GM18498 (cell line): Measurements from ENCODE around the gene RABEPK.
"Not testable (repeated sequence)": the region's sequence is repeated elsewhere in the genome, so short reads cannot be mapped to it uniquely, and the experiment has no call there.

ENCODE experiments used
- ATAC-seq: cut with Tn5 transposase; IDR thresholded peaks from one replicate; pipeline ENCODE4 v1.9.1; 2021; ENCODE audit warnings: mild to moderate bottlenecking, moderate library complexity; ENCODE audit not compliant: unreplicated experiment

The RABEPK gene

DNA sequence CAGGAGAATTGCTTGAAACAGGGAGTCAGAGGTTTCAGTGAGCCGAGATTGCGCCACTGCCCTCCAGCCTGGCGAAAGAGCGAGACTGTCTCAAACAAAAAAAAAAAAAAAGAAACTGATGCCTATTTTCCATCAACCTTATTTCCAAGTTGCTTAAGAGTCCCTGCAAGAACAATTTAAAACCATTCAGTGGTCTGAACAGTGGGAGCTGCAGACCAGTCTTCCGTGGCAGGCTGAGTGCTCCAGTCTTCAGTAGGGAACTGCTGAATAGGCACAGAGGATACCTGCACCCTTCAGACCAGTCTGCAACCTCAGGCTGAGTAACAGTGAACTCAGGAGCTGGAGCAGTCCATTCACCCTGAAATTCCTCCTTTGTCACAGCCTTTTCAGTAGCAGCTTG lies 5.9 kb upstream of the RABEPK start:
- ATAC-seq, result not testable (repeated sequence)

DNA sequence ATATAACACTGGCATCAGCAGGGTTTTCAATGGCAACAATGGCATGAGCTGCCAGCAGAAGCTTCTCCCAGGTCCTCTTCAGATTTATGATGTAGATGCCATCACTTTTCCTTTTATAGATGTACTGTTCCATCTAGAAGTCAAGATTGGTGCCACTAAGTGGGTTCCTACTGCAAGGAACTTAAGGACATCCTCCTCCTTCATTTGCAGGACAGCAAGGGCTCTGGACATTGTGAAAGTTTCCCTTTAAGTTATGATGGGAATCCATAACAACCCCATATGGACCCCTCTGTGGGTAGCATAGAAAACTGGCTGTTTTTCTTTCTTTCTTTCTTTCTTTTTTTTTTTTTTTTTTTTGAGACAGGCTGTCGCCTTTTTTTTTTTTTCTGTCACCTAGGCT lies 4.8 kb upstream of the RABEPK start:
- ATAC-seq, result not testable (repeated sequence)

GRCh38 chr9:125202846-125203618 lies 2.7 kb downstream of the RABEPK start:
- ATAC-seq, result no peak

- no peak for ATAC-seq
These were observed 4.1 kb downstream of the RABEPK start for GRCh38 chr9:125204477-125204876.

DNA sequence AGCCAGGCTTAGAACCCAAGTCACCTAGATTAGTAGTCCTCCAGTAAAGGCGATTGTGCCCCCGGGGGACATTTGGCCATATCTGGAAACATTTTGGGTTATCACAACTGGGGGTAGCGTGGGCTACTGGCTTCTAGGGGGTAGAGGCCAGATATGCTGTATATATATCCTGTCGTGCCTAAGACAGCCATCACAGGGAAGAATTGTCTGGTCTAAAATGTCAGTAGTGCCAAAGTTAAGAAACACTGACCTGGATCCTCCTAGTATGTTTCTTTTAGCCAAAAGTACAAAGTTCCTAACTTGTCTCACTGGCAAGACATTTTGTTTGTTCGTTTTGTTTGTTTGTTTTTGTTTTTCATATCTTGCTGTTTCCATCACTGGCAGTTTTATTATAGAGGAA lies 13.8 kb downstream of the RABEPK start:
- no peak for ATAC-seq

DNA sequence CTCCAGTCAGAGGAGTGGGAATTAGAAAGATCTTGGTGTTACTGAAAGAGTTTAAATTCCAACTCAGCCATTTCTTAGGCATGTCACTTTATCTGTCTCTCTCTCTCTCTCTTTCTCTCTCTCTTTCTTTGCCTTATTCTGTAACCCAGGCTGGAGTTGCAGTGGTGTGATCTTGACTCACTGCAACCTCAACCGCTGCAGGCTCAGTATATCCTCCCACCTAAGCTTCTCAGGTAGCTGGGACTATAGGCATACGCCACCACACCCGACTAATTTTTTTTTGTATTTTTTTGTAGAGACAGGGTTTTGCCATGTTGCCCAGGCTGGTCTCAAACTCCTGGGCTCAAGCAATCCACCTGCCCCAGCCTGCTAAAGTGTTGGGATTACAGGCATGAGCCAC lies 18.3 kb downstream of the RABEPK start:
- no peak for ATAC-seq

DNA sequence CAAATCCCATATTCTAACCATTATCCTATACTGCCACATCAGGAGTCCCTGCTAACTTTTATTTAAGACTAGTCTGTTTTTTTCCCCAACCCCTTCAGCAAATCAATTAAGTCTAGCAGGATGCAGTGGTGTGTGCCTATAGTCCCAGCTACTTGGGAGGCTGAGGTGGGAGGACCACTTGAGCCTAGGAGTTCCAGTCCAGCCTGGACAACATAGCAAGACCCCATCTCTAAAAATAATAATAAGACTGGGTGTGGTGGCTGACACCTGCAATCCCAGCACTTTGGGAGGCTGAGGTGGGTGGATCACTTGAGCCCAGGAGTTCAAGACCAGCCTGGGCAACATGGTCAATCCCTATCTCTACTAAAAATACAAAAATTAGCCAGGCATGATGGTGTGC lies 24.5 kb downstream of the RABEPK start:
- not testable (repeated sequence) for ATAC-seq

- ATAC-seq, result no peak
These were observed 27.4 kb downstream of the RABEPK start for GRCh38 chr9:125227761-125228160.

DNA sequence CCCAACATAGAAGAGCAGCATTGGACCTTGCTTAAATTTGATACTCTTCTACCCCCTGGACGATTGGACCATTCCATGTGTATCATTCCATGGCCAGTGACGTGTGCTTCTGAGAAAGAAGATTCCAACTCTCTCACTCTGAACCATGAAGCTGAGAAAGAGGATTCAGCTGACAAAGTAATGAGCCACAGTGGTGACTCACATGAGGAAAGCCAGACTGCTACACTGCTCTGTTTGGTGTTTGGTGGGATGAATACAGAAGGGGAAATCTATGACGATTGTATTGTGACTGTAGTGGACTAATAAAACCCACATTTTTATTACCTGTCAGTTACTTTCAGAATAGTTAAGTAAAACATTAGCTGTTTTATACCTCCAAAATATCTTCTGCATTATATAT lies 33.3 kb downstream of the RABEPK start:
- ATAC-seq, result no peak

DNA sequence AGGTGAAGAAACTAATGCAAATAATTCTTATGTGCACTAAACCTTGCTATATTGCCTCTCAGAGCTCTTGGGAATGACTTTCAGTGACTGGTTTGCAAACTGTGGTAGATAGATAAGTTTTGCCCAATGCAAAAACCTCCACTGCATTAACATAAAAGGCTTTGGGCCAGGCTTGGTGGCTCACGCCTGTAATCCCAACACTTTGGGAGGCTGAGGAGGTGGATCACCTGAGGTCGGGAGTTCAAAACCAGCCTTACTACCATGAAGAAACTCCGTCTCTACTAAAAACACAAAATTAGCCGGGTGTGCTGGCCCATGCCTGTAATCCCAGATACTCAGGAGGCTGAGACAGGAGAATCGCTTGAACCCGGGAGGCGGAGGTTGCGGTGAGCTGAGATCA lies 33.8 kb downstream of the RABEPK start:
- ATAC-seq, result not testable (repeated sequence)

GRCh38 chr9:125235804-125236519 lies 35.6 kb downstream of the RABEPK start:
- no peak for ATAC-seq

DNA sequence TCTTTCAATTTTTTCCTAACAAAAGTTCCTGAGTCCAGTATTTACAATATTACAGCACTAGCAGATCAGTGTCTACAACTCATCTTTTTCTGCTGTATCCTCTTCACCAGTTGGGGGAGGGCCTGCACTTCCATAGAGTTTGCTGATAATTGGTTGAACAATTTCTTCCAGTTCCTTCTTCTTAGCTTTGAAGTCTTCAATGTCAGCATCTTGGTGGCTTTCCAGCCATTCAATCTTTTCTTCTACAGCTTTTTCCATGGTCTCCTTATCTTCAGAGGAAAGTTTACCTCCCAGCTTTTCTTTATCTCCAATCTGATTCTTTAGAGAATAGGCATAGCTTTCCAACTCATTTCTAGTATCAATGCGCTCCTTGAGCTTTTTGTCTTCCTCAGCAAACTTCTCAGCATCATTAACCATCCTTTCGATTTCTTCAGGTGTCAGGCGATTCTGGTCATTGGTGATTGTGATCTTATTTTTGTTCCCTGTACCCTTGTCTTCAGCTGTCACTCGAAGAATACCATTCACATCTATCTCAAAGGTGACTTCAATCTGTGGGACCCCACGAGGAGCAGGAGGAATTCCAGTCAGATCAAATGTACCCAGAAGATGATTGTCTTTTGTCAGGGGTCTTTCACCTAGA lies 36.3 kb downstream of the RABEPK start:
- ATAC-seq, result not testable (repeated sequence)

- ATAC-seq, result no peak
These were observed 38.0 kb downstream of the RABEPK start for GRCh38 chr9:125238127-125238914.

DNA sequence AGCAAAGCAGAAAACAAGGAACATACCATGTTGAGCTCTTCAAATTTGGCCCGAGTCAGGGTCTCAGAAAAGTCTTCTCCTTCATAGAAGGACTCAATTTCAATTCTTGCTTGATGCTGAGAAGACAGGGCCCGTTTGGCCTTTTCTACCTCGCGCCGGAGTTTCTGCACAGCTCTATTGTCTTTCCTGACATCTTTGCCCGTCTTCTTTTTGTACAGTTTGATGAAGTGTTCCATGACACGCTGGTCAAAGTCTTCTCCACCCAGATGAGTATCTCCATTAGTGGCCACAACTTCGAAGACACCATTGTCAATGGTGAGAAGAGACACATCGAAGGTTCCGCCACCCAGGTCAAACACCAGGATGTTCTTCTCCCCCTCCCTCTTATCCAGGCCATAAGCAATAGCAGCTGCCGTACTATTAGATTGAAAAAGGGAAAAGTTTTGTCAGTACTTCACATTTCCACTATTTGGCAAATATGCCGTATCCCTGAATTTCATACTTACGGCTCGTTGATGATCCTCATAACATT lies 38.6 kb downstream of the RABEPK start:
- no peak for ATAC-seq

DNA sequence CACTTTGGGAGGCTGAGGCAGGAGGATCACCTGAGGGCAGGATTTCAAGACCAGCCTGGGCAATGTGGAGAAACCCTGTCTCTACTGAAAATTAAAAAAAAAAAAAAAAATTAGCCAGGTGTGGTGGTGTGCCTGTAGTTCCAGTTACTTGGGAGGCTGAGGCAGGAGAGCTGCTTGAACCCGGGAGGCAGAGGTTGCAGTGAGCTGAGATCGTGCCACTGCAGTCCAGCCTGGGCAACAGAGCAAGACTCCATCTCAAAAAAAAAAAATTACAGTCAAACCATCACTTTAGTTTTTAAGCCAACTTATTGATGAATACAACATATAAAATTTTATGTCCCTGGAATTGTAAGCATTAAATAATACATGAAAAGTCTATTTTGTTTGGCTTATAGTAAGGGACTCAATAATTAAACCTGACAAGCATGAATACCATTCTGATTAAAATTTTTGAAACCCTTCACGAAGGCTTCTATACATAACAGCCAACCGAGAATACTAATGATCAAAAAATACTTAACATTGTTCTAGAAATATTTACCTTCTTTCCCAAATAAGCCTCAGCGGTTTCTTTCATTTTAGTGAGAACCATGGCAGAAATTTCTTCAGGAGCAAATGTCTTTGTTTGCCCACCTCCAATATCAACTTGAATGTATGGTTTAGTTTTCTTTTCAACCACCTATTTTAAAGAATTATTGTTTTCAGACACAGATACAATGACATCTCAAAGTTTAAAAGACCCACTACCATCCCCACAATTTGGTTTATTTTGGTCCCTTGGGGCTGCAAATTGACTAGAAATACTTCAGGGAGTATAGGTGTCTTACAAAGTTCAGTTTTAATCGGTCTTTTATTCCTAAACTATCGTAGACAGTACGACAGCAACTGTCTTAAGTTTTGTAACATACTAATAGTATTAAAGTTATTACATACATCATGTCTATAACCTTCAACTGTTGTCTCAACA lies 39.6 kb downstream of the RABEPK start:
- ATAC-seq, result no peak

- no peak for ATAC-seq
These were observed 40.3 kb downstream of the RABEPK start for GRCh38 chr9:125240649-125240999.

- ATAC-seq, result peak; percentile 92
These were observed 40.9 kb downstream of the RABEPK start, which contains the start of gene HSPA5 for GRCh38 chr9:125241000-125241862. Gene HSPA5, minus strand, starts transcription at chr9:125241343. Its CDS starts 217 bp downstream, at chr9:125241126.

- peak; percentile 19 for ATAC-seq
These were observed 41.8 kb downstream of the RABEPK start for GRCh38 chr9:125241863-125242739.
